Tibial nerve (tissue), 4 donors: Measurements from ENCODE around the gene WDR82. TPM values are rescaled to one million over a fixed set of nuclear protein-coding genes. Genes with fewer than 3 reads are reported as not detected.

Experiments used
- DNase-seq, 2 donors: peaks; one replicate each; pipeline ENCODE4 v3.0.0-alpha.2; 2019; ENCODE audit warnings: low spot score in 2 of 2
- H3K27ac ChIP-seq, 4 donors: fragments of 200-600 bp; sonication (generic) in 3 of 4; one replicate each; pipeline ENCODE4 v1.5.1; 2017 to 2019; ENCODE audit warnings: mild to moderate bottlenecking in 1 of 4
- H3K27me3 ChIP-seq, 2 donors: fragments of 200-600 bp; sonication (generic) in 1 of 2; one replicate each; pipeline versions ENCODE4 v1.5.1 to v1.6.0; 2017 to 2019
- H3K36me3 ChIP-seq, 3 donors: fragments of 200-600 bp; sonication (generic); one replicate each; pipeline ENCODE4 v1.5.1; 2018 to 2019
- H3K4me1 ChIP-seq, 4 donors: fragments of 200-600 bp; sonication (generic) in 3 of 4; one replicate each; pipeline ENCODE4 v1.5.1; 2017 to 2019
- H3K4me3 ChIP-seq, 4 donors: fragments of 200-600 bp; sonication (generic) in 3 of 4; one replicate each; pipeline ENCODE4 v1.5.1; 2017 to 2019; ENCODE audit warnings: mild to moderate bottlenecking in 1 of 4, moderate library complexity in 1 of 4
- H3K9me3 ChIP-seq, 4 donors: fragments of 200-600 bp; sonication (generic) in 3 of 4; one replicate each; pipeline ENCODE4 v1.5.1; 2017 to 2019
- CTCF ChIP-seq, 5 experiments: fragments of 200-600 bp in 3 of 5; fragments of 450-650 bp in 2 of 5; sonication (generic) in 3 of 5; IDR thresholded peaks; one replicate each; pipeline ENCODE4 v1.5.1; 2016 to 2019; ENCODE audit warnings: antibody characterized with exemption in 5 of 5, mild to moderate bottlenecking in 3 of 5, moderate library complexity in 2 of 5
- EP300 ChIP-seq, 2 donors: sonication (generic); formaldehyde crosslinking; IDR thresholded peaks; one replicate each; pipeline ENCODE4 v1.6.1; 2017; ENCODE audit warnings: antibody characterized with exemption in 2 of 2, mild to moderate bottlenecking in 1 of 2
- POLR2A ChIP-seq, 2 donors: fragments of 450-650 bp; IDR thresholded peaks; one replicate each; pipeline ENCODE4 v1.6.1; 2017; ENCODE audit warnings: antibody characterized with exemption in 2 of 2, mild to moderate bottlenecking in 2 of 2, moderate library complexity in 2 of 2
- WGBS, 2 donors: methylation state at CpG; one replicate each; pipeline ENCODE4 v1.1.5; 2018; 5-methylcytosine and 5-hydroxymethylcytosine counted together
- total RNA-seq, 4 donors: library from RNA; depleted of rRNA; stranded (reverse); fragments of >200 nt; gene quantifications; one replicate each; pipeline ENCODE4 v1.1.0, GENCODE V29; 2016

Gene WDR82
- total RNA-seq, 4 donors from 2014 or later: 42.1 to 52.9 (median 48.6) TPM

GRCh38 chr3:52237657-52238172 lies 40.7 kb downstream of the WDR82 start:
- no peak for TF ChIP-seq POLR2A (IDR thresholded peaks at IDR 0.05)
- peak in 1 of 2 donors; percentile 28 for TF ChIP-seq EP300 (IDR thresholded peaks at IDR 0.05)
- H3K4me1 ChIP-seq: peaks cover 0 to 71% (median 38%) of the 10 kb centered on the region in 4 donors
- H3K27ac ChIP-seq: peak overlapping the region; percentile 80 to 98 (median 91)
- WGBS, 2 donors: 9 to 12% methylated on average over 4 to 5 of the region's 8 CpGs
- H3K36me3 ChIP-seq: peaks cover 0 to 25% (median 0%) of the 10 kb centered on the region in 3 donors
- no peaks in the 10 kb centered on the region for H3K27me3 ChIP-seq
- H3K9me3 ChIP-seq: no peaks in the 10 kb centered on the region
- peak overlapping the region; percentile 64 to 95 (median 81) for H3K4me3 ChIP-seq
- peak; percentile 70 to 76 for DNase-seq

DNA sequence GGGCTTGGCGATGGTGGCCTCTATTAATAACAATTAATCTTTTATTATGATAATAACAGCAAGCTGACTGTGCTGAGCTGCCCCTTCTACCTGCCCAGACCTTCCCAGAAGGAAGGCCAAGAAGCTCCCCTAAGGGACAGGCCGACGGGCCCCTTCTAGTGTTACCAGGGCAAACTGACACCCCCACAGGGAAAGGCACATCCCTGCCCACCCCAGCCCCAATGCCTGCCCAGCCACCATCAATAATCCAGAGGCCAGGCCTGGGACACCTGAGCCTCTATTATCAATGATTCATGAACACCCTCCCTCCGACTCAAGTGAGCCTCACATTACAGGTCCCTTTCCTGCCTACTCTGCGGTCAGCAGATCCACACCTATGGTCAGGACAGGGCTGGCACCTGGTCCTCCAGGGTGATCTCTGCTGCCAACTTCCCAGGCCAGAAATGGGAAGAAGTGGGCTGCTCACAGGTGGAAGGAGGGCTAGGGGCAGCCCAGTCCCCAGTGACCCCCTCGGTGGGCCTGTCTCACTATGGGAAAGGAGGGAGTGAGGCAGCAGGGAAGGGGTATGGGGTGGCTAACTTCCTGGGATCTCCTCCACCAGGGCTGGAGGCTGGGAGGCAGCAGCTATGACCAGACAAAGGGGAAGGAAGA lies 41.3 kb downstream of the WDR82 start:
- WGBS, 2 donors: 64 to 71% methylated on average over 5 to 6 of the region's 6 CpGs
- H3K9me3 ChIP-seq: no peaks in the 10 kb centered on the region
- H3K4me1 ChIP-seq: peaks cover 0 to 76% (median 38%) of the 10 kb centered on the region in 4 donors
- H3K4me3 ChIP-seq: peak overlapping the region in 2 of 4 donors; percentile 64 to 91
- H3K36me3 ChIP-seq: peaks cover 0 to 31% (median 0%) of the 10 kb centered on the region in 3 donors
- H3K27ac ChIP-seq: peak overlapping the region; percentile 80 to 98 (median 91)
- TF ChIP-seq CTCF (IDR thresholded peaks at IDR 0.05): no peak
- TF ChIP-seq EP300 (IDR thresholded peaks at IDR 0.05): no peak
- TF ChIP-seq POLR2A (IDR thresholded peaks at IDR 0.05): no peak
- no peak for DNase-seq
- no peaks in the 10 kb centered on the region for H3K27me3 ChIP-seq

DNA sequence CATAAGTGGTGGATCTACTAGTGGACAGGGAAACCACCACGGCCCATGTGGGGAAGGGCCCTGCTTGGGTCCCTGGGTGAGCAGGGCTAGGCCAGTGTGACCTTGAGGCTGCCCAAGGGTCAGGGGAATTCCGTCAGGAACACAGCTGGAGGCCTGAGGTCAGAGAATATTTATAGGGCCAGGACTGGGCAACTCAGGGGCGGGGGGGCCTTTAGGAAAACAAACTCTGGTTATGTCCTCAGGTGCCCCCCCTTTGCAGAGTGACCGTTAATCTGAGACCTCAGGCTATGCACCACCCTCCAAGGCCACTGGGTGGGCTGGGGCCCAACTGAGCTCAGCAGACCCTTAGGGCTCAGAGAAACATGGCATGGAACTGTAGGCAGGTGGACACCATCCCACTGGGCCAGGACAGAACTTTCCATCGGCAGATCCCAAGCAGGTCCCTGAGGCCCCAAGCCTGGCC lies 42.0 kb downstream of the WDR82 start:
- no peak overlapping the region for H3K4me3 ChIP-seq
- H3K27ac ChIP-seq: peak overlapping the region in 2 of 4 donors; percentile 92 to 98
- no peak for DNase-seq
- H3K4me1 ChIP-seq: peaks cover 0 to 83% (median 38%) of the 10 kb centered on the region in 4 donors
- no peaks in the 10 kb centered on the region for H3K27me3 ChIP-seq
- peaks cover 0 to 37% (median 0%) of the 10 kb centered on the region in 3 donors for H3K36me3 ChIP-seq
- WGBS, 2 donors: 42 to 50% methylated on average over 5 of the region's 5 CpGs
- TF ChIP-seq EP300 (IDR thresholded peaks at IDR 0.05) (no peak), POLR2A (IDR thresholded peaks at IDR 0.05) (no peak), CTCF (IDR thresholded peaks at IDR 0.05) (no peak)
- H3K9me3 ChIP-seq: no peaks in the 10 kb centered on the region

DNA sequence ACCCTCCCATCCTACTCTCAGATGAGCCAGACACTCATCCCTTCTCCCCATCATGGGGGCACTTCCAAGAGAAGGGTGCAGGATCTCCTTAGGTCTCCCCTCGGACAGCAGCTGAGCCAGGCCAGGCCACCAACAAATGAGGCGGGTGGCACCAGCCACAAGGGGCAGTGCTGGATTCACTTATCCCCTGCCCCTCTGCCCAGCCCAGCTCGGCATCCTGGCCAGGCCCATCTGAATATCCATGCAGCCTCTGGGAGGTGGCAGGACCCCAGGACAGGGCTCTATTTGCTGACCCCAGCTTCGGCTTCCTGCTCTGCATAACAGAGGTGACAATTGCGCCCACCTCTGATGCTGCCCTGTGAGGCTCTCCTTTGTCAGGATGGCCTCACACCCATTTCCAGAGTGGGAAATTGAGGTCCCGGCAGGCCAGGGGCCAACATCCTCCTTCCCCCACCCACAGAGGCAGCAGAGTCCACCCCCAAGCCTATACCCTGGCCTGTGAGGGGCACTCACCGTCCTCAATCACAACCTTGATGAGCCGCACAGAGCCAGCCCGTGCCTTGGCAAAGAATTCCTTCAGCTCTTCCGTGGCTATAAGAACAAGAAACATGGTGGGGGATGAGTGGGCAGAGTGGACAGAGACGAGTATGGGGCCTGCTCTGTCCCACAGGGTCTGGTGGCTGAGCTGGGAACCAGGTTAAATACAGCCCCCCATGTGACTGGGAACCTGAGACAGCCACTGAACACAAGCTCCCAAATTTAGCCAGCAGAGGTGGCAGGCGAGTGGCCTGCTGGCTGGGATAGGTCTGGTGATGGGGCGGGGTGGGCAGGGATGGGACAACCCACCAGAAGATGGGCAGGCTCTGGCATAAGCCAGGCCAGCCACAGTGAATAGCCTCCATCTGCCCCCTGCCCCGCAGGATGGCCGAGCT lies 43.7 kb downstream of the WDR82 start:
- WGBS, 2 donors: 78 to 84% methylated on average over 14 of the region's 15 CpGs
- no peak for TF ChIP-seq EP300 (IDR thresholded peaks at IDR 0.05)
- no peak for TF ChIP-seq CTCF (IDR thresholded peaks at IDR 0.05)
- TF ChIP-seq POLR2A (IDR thresholded peaks at IDR 0.05): no peak
- no peaks in the 10 kb centered on the region for H3K9me3 ChIP-seq
- peaks cover 0 to 71% (median 28%) of the 10 kb centered on the region in 4 donors for H3K4me1 ChIP-seq
- no peak for DNase-seq
- H3K27ac ChIP-seq: peak overlapping the region in 1 of 4 donors; percentile 8
- H3K4me3 ChIP-seq: no peak overlapping the region
- H3K36me3 ChIP-seq: peaks cover 0 to 54% (median 14%) of the 10 kb centered on the region in 3 donors
- H3K27me3 ChIP-seq: no peaks in the 10 kb centered on the region

DNA sequence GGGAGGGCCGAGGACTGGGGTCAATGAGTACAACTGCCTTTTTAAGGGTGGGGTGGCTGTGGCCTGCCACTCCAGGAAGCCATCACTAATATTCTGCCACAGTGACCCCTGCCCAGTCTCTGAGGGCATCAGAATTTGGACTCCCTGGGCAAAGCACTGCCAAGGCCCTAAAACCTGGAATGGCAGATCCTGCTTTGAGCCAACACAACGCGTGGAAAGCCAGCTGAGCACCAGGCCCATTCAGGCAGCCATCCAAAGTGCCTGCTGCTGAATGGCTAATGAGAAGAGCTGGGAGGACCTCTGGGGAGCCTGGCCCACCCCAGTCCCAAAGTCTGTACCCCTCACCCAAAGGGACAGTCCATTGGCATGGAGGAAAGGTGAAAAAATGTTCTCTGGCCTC lies 44.5 kb downstream of the WDR82 start:
- TF ChIP-seq EP300 (IDR thresholded peaks at IDR 0.05) (no peak), CTCF (IDR thresholded peaks at IDR 0.05) (no peak), POLR2A (IDR thresholded peaks at IDR 0.05) (no peak)
- no peak for DNase-seq
- Histone ChIP-seq H3K9me3 (no peaks in the 10 kb centered on the region), H3K27ac (no peak overlapping the region), H3K4me1 (peaks cover 0 to 67% (median 26%) of the 10 kb centered on the region in 4 donors), H3K4me3 (no peak overlapping the region), H3K27me3 (no peaks in the 10 kb centered on the region), H3K36me3 (peaks cover 0 to 62% (median 23%) of the 10 kb centered on the region in 3 donors)
- 74 to 84% methylated on average over 3 of the region's 3 CpGs for WGBS, 2 donors
